ENCODE results near the gene F13A1. TPM values are rescaled to one million over a fixed set of nuclear protein-coding genes. Genes with fewer than 3 reads are reported as not detected.

Gene F13A1
- total RNA-seq, 2 experiments from 2014 or later = not detected

DNA sequence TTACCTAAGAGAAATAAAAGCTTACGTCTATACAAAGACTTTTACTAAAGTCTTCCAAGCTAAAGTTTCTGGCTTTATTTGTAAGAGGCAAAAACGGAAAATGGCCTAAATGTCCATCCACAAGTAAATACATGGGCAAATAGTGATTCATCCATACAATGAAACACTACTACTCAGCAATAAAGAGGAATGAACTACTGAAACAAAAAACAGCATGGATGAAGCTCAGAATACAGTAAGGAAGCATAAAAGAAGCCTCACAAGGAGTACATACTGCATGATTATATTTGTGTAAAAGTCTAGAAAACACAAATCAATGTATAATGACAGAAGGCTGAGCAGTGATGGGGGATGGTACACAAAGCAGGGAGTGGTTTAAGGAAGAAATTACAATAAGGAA, 84.7 kb downstream of the F13A1 start:
- H3K27me3 Mint-ChIP-seq = peaks cover 17% of the 10 kb centered on the region
- ATAC-seq = no peak
- H3K27ac Mint-ChIP-seq = no peak overlapping the region
- no peaks in the 10 kb centered on the region for H3K9me3 Mint-ChIP-seq
- no peak for DNase-seq
- POLR2A ChIA-PET = no interaction called here
- H3K4me3 Mint-ChIP-seq = no peak overlapping the region
- intact Hi-C loops (cut with micrococcal nuclease) = no loop called here
- TF ChIP-seq, protein P1, sequence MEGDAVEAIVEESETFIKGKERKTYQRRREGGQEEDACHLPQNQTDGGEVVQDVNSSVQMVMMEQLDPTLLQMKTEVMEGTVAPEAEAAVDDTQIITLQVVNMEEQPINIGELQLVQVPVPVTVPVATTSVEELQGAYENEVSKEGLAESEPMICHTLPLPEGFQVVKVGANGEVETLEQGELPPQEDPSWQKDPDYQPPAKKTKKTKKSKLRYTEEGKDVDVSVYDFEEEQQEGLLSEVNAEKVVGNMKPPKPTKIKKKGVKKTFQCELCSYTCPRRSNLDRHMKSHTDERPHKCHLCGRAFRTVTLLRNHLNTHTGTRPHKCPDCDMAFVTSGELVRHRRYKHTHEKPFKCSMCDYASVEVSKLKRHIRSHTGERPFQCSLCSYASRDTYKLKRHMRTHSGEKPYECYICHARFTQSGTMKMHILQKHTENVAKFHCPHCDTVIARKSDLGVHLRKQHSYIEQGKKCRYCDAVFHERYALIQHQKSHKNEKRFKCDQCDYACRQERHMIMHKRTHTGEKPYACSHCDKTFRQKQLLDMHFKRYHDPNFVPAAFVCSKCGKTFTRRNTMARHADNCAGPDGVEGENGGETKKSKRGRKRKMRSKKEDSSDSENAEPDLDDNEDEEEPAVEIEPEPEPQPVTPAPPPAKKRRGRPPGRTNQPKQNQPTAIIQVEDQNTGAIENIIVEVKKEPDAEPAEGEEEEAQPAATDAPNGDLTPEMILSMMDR (IDR thresholded peaks at IDR 0.05) = no peak
- no peaks in the 10 kb centered on the region for H3K4me1 Mint-ChIP-seq (ENCODE audit: low read depth)
- no peaks in the 10 kb centered on the region for H3K36me3 Mint-ChIP-seq (ENCODE audit: low read depth)
- CTCF ChIA-PET = no interaction called here

DNA sequence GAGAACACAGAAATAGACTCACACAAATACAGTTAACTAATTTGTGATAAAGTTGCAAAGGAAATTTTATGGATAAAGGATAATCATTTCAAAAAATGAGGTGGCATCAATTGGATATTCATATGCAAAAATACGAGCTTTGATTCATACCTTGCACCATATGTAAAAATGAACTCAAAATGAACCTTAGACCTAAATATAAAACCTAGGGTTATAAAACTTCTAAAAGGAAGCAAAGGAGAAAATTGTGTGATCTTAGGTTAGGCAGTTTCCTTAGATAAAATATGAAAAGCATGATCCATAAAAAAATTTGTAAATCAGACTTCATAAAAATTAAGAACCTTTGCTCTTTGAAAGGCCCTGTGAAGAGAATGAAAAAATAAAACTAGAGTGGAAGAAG, 85.5 kb downstream of the F13A1 start:
- intact Hi-C loops (cut with micrococcal nuclease) = no loop called here
- no peaks in the 10 kb centered on the region for H3K36me3 Mint-ChIP-seq (ENCODE audit: low read depth)
- TF ChIP-seq, protein P1 (IDR thresholded peaks at IDR 0.05) = no peak
- no peak overlapping the region for H3K27ac Mint-ChIP-seq
- POLR2A ChIA-PET = no interaction called here
- peaks cover 19% of the 10 kb centered on the region for H3K27me3 Mint-ChIP-seq
- H3K4me3 Mint-ChIP-seq = no peak overlapping the region
- DNase-seq (no peak), ATAC-seq (no peak)
- CTCF ChIA-PET = no interaction called here
- H3K9me3 Mint-ChIP-seq = no peaks in the 10 kb centered on the region
- no peaks in the 10 kb centered on the region for H3K4me1 Mint-ChIP-seq (ENCODE audit: low read depth)

DNA sequence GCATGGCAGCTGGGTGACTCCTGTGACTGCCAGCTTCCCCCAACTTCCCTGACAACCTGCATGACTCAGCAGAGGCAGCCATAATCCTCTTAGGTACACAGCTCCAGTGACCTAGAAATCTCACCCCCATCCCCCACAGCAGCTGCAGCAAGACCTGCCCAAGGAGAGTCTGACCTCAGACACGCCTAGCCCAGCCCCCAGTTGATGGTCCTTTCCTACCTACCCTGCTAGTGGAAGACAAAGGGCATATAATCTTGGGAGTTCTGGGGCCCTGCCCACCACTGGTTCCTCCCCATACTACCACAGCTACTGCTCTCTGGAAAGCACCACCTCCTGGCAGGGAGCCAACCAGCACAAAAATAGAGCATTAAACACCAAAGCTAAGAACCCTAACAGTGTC, 90.2 kb downstream of the F13A1 start:
- Mint-ChIP-seq H3K4me1 (ENCODE audit: low read depth) (no peaks in the 10 kb centered on the region), H3K4me3 (no peak overlapping the region), H3K9me3 (no peaks in the 10 kb centered on the region), H3K27ac (no peak overlapping the region), H3K36me3 (ENCODE audit: low read depth) (no peaks in the 10 kb centered on the region), H3K27me3 (peaks cover 34% of the 10 kb centered on the region)
- no peak for DNase-seq
- CTCF ChIA-PET = interaction anchor here (1.3 kb wide), 1 partner anchor 8 kb away, joined by 3 read pairs; no protein-coding TSS in a partner anchor
- ATAC-seq = no peak
- TF ChIP-seq, protein P1 (IDR thresholded peaks at IDR 0.05) = no peak
- POLR2A ChIA-PET = no interaction called here
- intact Hi-C loops (cut with micrococcal nuclease) = no loop called here

DNA sequence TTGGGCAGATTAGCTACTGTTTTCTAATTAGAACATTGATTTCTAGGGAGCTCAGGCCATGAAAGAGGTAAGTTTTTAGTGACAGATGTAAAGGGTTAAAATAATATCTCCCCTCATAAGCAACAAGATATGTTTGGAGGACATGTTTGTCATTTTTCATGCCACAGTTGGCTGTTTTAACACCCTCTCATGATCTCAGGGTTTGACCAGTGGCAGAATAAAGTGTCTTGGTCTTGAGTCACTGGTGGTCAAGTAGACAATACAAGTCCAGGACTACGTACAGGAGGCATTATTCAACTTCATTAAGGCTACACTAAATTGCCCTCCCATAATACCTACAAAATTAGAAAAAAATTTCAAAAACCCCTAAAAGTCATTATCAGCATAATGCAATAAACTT, 92.6 kb downstream of the F13A1 start:
- H3K27ac Mint-ChIP-seq = no peak overlapping the region
- no peaks in the 10 kb centered on the region for H3K4me1 Mint-ChIP-seq (ENCODE audit: low read depth)
- DNase-seq (no peak), ATAC-seq (no peak)
- no peaks in the 10 kb centered on the region for H3K9me3 Mint-ChIP-seq
- intact Hi-C loops (cut with micrococcal nuclease) = no loop called here
- peaks cover 36% of the 10 kb centered on the region for H3K27me3 Mint-ChIP-seq
- TF ChIP-seq, protein P1 (IDR thresholded peaks at IDR 0.05) = no peak
- H3K4me3 Mint-ChIP-seq = no peak overlapping the region
- no peaks in the 10 kb centered on the region for H3K36me3 Mint-ChIP-seq (ENCODE audit: low read depth)
- CTCF ChIA-PET = no interaction called here
- POLR2A ChIA-PET = no interaction called here

DNA sequence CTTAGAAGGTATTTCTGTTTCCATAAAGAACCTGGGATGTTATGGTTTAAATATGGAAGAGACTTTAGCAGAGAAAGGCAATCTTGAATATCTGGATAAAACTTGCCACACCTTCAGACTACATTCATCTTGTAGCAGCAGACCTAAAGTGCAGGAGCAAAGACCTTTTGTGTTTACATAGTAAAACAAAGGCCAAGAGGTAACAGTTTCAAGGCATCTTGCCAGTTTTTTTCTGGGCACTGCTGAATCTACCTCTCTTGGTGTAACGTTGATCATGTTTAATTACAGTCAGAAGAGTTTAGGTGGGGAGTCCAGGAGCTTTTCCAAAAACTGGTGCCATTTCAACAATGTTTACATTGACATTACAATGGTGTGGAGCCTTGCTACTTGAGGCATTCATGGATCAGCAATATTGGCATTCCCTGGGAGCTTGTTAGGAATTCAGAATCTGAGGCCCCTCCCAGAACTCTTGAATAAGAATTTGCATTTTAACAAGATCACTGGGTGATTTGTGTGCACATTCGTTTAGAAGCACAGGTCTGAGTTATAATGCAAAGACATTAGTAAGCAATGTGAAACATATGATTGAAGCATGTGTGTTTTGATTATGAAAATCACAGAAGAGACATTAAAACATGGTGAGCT, 94.5 kb downstream of the F13A1 start:
- Mint-ChIP-seq H3K27me3 (peaks cover 30% of the 10 kb centered on the region), H3K4me1 (ENCODE audit: low read depth) (no peaks in the 10 kb centered on the region), H3K36me3 (ENCODE audit: low read depth) (no peaks in the 10 kb centered on the region), H3K4me3 (no peak overlapping the region), H3K27ac (no peak overlapping the region), H3K9me3 (no peaks in the 10 kb centered on the region)
- intact Hi-C loops (cut with micrococcal nuclease) = no loop called here
- ChIA-PET CTCF (no interaction called here), POLR2A (no interaction called here)
- ATAC-seq = no peak
- TF ChIP-seq, protein P1 (IDR thresholded peaks at IDR 0.05) = no peak
- DNase-seq = no peak

Measured in activated CD8-positive, alpha-beta T cell treated with anti-CD3 and anti-CD28 coated beads for 36 hours (primary cell).